ENCODE results near the gene ARL3.
A peak's percentile ranks its signal among the peaks of the same experiment; 100 is the strongest.

- TF ChIP-seq, protein P1, sequence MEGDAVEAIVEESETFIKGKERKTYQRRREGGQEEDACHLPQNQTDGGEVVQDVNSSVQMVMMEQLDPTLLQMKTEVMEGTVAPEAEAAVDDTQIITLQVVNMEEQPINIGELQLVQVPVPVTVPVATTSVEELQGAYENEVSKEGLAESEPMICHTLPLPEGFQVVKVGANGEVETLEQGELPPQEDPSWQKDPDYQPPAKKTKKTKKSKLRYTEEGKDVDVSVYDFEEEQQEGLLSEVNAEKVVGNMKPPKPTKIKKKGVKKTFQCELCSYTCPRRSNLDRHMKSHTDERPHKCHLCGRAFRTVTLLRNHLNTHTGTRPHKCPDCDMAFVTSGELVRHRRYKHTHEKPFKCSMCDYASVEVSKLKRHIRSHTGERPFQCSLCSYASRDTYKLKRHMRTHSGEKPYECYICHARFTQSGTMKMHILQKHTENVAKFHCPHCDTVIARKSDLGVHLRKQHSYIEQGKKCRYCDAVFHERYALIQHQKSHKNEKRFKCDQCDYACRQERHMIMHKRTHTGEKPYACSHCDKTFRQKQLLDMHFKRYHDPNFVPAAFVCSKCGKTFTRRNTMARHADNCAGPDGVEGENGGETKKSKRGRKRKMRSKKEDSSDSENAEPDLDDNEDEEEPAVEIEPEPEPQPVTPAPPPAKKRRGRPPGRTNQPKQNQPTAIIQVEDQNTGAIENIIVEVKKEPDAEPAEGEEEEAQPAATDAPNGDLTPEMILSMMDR (IDR thresholded peaks at IDR 0.05 in 8 of 11, conservative IDR thresholded peaks at IDR 0.05 in 3 of 11): no peak
- TF ChIP-seq POLR2A (IDR thresholded peaks at IDR 0.05) (no peak), POLR2AphosphoS5 (IDR thresholded peaks at IDR 0.05) (peak in 1 of 3 donors; percentile 5)
Measured at GRCh38 chr10:102649797-102650654, 64.2 kb downstream of the ARL3 start.
